A673 (cell line): ENCODE results near the gene SF3B1.

ENCODE experiments used
- CTCF ChIP-seq: fragments of 300-800, 200-600 bp; sonication (generic); conservative IDR thresholded peaks from 2 replicates; pipeline ENCODE4 v1.5.1; 2017; ENCODE audit warnings: low read depth, mild to moderate bottlenecking, antibody characterized with exemption, low read length, moderate library complexity, mixed read lengths
- EZH2 ChIP-seq: fragments of 200-600 bp; sonication (generic); IDR thresholded peaks from 2 replicates; pipeline ENCODE4 v1.6.1; 2017; ENCODE audit warnings: borderline replicate concordance, low read depth, mild to moderate bottlenecking, mixed read lengths, antibody characterized with exemption, low read length; ENCODE audit not compliant: poor library complexity, severe bottlenecking

- no peak for TF ChIP-seq CTCF
- no peak for TF ChIP-seq EZH2
Observed at GRCh38 chr2:197480165-197481036, 45.6 kb upstream of the SF3B1 start.
